Measurements from ENCODE around the gene EFHC1.

The EFHC1 gene

DNA sequence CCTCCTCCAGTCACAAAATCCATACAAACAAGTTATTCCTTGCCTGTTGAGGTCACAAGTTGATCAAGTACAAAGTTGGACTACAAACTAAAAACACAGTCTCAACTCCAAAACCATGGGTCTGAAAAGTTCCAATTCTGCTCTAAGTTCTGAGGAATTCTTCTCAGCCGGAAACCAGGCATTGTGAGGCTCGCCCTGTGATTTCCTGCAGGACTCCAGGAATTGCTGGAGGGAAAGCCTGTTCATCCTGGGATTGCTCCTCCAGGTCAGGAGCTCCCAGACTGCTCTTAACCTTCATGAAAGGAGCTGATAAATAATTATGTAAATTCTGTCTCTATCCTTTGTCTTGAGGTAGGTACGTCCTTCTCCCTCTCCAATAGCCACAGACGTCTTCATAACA is 148.2 kb downstream of the EFHC1 start:
- no peak for TF ChIP-seq CTCF (conservative IDR thresholded peaks at IDR 0.05; ENCODE audit: control insufficient read depth, insufficient read depth, low read depth, low read length)
- no peak overlapping the region for H3K4me3 ChIP-seq (ENCODE audit: control insufficient read depth, low read depth, low read length)
- DNase-seq (ENCODE audit: low read depth), result no peak

- TF ChIP-seq CTCF (conservative IDR thresholded peaks at IDR 0.05; ENCODE audit: control insufficient read depth, insufficient read depth, low read depth, low read length), result no peak
- peak; percentile 73 for DNase-seq (ENCODE audit: low read depth)
- no peak overlapping the region for H3K4me3 ChIP-seq (ENCODE audit: control insufficient read depth, low read depth, low read length)
These were observed 150.2 kb downstream of the EFHC1 start for GRCh38 chr6:52570291-52570700.

DNA sequence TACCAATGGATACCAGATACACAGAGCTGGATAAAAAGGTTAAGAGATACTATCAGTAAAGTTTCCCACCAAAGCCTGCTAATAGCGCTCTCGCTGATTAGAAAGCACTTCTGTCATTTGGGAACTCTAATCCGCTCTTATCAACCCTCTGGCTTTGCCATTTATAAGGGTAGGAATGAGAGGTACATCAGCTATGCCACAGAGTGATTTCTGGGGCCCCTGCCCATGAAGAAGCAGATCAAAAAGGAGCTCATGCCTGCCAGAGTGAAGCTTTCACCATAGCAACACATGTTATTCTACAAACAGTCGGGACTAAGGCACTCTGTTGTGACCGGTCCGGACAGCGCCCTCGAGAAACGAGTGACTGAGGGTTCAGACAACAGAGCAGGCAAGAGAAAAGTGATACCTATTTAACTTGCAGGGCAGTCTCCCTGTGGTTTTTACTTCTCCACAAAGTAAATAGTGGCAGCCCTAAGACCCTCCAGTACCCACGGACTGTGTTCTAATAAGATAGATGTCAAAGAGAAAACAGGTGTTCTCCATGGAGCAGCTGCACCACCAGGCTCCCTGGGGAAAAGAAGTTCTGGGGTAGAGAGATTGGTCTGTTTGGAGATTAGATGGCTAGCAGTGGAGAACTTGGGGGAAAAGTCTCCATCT is 151.1 kb downstream of the EFHC1 start:
- no peak for DNase-seq (ENCODE audit: low read depth)
- H3K4me3 ChIP-seq (ENCODE audit: control insufficient read depth, low read depth, low read length), result peak overlapping the region; percentile 12

GRCh38 chr6:52572536-52572935 is 152.4 kb downstream of the EFHC1 start:
- peak overlapping the region; percentile 98 for H3K4me3 ChIP-seq (ENCODE audit: control insufficient read depth, low read depth, low read length)
- TF ChIP-seq CTCF (conservative IDR thresholded peaks at IDR 0.05; ENCODE audit: control insufficient read depth, insufficient read depth, low read depth, low read length), result no peak
- DNase-seq (ENCODE audit: low read depth), result no peak

More for the DNA sequence above, 151.1 kb downstream of the EFHC1 start:
- no peak for TF ChIP-seq CTCF (conservative IDR thresholded peaks at IDR 0.05; ENCODE audit: control insufficient read depth, insufficient read depth, low read depth, low read length)

DNA sequence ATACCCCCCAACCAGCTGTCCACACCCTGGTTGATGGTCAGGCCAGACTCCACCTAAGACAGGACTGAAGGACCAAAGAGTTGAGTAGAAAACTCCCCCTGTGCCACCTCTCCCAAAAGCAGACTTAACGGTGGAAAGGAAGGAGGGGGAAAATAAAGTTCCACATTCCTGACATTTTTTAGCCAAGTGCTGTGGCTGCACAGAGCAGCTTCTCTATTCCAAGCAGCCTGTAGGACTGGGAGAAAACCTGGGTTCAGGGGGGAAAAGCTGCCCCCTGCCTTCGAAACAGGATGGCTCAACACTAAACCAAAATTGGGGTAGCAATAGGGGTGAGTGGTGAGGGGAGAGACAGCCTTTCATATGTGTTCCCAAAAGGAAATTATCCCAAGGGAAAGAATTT is 153.2 kb downstream of the EFHC1 start:
- H3K4me3 ChIP-seq (ENCODE audit: control insufficient read depth, low read depth, low read length), result peak overlapping the region; percentile 98

More for the DNA sequence above, 153.2 kb downstream of the EFHC1 start:
- TF ChIP-seq CTCF (conservative IDR thresholded peaks at IDR 0.05; ENCODE audit: control insufficient read depth, insufficient read depth, low read depth, low read length), result peak; percentile 14
- DNase-seq (ENCODE audit: low read depth), result no peak
